SW480 (cell line): ENCODE data around the gene A1BG.

Source experiments
- DNase-seq: peaks from one replicate; pipeline ENCODE4 v3.0.0-alpha.2; 2016; ENCODE audit warnings: low spot score

Gene A1BG, protein sequence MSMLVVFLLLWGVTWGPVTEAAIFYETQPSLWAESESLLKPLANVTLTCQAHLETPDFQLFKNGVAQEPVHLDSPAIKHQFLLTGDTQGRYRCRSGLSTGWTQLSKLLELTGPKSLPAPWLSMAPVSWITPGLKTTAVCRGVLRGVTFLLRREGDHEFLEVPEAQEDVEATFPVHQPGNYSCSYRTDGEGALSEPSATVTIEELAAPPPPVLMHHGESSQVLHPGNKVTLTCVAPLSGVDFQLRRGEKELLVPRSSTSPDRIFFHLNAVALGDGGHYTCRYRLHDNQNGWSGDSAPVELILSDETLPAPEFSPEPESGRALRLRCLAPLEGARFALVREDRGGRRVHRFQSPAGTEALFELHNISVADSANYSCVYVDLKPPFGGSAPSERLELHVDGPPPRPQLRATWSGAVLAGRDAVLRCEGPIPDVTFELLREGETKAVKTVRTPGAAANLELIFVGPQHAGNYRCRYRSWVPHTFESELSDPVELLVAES

DNA sequence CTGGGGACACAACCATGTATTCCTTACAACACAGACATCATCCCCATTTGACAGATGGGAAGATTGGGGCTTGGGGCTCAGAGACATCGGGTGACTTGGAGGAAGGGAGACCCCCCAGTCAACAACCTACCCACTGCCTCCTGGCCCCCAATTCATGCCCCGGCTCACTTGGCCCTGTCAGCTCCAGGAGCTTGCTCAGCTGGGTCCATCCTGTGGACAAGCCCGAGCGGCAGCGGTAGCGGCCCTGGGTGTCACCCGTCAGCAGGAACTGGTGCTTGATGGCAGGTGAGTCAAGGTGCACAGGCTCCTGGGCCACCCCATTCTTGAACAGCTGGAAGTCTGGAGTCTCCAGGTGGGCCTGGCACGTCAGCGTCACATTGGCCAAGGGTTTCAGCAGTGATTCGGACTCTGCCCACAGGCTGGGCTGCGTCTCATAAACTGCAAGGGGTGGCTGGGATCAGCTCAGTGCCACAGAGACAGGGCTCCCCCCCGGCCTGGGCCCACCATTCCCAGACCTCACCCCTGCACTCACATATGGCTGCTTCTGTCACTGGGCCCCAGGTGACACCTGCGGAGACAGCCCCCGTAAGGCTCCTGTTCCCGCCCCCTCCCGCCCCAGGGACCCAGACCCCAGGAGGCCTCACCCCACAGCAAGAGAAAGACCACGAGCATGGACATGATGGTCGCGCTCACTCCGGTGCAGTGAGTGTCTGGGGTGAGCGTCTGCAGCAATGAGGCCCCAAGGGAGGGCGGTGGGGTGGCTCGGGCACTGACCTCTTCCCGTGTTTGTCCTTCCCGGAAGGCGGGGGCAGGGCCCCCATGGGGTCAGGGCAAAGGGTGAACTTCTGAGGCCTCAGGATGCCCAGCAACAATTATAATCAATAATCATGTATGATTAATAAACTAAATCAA, at the start of gene A1BG:
A1BG (minus strand) TSS at position 733 of the 912 bp plus-strand sequence; CDS start at position 678, 55 bp downstream.
- no peak for DNase-seq

DNA sequence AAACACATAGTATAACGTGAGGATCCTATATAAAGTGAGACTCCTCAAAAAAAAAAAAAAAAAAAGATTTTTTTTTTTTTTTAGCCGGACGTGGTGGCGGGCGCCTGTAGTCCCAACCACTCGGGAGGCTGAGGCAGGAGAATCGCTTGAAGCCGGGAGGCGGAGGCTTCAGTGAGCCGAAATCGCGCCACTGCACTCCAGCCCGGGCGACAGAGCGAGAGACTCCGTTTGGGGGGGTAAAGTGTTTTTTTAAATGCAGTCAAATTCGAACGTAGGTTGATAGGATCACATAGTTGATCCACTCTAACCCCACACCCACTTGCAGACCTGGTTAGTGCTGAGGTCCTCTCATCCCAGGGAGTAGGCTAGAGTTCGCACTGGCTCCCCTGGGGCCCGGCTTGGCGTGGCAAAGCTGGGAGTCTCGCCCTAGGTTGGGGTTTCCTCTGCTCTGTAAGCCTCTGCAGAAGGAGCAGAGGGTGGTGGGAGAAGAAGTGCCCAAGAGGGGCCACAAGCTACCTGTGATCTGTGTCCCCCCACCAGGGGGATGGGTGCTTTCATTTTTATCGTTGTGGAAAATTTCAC, 48.6 kb upstream of the A1BG start:
- DNase-seq, result no peak

DNA sequence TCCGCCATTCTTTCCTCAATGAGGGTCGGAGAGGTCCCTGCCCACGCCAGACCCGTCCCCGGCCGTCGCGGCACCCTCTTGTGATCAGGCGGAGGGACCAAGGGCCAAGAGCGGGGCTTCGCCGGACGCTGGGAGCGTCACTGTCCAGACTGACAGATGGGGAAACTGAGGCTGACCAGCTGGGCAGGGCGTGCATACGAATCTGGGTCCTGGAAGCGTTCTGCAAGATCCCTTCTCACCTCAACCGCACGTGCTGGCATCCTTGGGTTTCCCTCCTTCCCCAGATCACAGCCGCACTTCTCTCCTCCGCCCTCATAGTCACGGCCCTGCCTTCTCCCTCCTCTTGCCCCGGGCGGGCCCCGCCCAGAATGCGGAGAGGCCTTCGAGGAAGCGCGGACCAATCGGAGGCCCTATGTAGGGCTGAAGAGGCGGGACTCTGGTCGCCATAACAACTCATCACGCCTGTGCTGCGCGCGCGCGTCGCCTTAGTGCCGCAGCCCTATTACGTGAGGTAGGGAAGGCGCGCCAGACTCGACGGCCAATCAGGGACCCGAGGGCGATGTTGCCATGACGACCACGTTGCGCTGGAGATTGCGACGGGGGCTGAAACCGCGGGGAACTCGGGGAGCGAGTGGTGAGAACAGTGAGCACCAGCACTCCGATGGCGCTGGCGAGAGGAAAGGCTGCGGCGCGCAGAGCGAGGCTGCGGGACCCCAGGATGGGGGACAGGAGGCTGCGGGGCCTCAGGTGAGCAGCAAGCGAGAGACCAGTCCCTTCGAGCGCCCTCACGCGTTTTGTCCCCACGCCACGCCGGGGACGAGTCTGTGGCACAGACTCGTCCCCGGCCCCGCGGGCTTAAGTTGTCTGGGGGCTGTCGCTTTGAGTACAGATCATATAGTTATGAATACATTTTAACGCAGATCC, 47.9 kb upstream of the A1BG start:
- DNase-seq, result peak; percentile 100

DNA sequence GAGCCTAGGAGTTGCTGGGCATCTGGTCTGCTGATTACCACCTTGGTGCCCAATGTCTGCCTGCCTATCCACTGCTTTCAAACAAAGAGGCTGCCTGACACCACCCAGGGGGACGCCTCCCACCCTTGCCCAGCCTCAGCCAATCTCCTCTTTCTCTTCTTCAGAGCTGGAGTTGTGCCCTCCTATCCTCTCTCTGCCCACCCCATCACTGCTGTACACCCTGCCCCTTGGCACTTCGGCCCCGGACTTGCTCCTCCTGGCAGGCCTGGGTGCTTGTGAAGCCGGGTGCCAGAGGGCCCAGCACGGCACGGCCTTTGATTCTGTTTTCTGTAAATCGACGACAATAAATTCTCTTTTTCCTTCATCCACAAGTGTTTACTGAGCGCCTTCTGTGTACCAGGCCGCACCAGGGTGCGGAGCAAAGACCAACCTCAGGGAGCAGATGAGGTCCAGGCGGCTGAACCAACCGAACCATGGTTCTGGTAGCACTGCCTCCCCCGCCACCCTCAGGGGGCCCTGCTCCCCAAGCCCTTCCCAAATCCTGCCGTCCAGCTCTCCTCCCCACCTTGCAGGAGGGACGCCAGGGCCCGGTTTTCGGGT, 47.1 kb upstream of the A1BG start:
- no peak for DNase-seq

DNA sequence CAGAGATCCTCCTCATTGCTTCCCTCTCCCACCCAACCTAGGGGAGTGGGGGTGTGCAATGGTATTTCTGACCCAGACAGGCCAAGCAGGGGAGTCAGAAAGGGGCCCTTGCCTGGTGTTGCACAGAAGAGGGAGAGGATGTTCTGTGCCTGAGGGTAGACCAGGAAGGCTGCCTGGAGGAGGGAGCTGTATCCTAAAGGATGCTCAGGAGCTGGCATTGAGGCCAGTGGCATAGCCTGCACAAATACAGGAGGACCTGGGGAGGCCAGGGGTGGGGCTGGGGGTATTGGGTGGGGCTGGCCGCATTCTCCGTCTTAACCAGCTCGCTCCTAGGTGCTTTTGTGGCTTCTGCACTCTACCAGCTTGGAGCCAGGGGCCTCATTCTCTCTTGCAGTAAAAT, 46.6 kb upstream of the A1BG start:
- no peak for DNase-seq

DNA sequence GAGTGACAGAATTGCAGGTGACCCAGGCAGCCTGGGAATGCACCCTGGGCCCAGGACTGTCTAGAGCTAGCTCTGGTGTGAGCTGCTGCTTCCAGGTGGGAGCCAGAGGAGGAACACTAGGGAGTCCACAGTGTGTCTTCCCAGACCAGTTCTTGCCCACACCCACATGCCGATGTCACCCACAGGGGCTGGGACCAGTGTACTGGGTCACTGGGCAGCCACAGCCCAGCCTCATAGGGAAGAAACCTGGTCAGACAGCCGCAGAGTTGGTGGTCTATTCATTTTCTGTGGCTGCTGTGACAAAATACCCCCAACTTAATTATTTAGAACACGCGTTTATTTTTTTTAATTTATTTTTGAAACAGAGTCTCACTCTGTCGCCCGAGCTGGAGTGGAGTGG, 45.3 kb upstream of the A1BG start:
- DNase-seq, result no peak

DNA sequence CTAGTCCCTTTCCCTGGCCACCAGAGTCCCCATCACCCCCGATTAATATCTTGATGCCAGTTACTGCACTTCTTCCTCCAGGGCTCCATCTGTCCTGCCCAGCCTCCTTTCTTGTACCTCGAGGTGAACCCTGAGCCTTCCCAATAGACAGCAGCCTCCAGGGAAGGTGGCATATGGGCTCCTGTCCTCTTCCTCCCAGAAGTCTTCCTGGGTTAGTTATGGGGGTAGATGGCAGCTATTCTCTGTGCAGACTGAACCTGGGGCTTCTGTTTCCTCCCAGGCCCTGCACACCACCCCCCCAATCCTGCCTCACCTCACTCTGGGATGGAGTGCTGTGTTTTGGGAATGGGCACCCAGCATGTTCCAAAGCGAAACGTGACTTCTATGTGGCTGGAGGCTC, 44.8 kb upstream of the A1BG start:
- no peak for DNase-seq

DNA sequence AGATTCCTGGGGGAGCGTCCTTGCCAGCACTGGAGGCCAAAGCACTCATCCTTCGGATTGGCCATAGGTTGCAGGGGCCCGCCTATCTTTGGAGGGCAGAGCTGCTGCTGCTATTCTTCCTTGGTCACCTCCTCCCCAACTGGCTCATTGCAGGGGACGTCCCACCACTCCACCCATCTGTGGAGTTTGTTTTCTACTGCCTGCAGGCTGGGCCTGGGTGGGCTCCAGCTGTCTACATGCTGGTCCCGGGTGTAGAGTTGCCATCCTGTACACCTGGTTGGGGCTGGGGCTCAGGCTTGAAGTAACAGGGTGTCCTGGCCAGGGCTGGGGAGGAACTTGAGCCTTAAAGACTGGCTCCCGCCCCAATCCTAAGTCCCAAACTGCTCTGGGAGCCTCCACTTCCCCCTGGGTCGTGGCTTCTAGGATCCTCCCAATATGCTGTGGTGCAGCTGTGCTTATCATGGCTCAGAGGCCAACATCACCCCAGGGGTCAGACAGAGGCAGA, 44.3 kb upstream of the A1BG start:
- DNase-seq, result no peak

DNA sequence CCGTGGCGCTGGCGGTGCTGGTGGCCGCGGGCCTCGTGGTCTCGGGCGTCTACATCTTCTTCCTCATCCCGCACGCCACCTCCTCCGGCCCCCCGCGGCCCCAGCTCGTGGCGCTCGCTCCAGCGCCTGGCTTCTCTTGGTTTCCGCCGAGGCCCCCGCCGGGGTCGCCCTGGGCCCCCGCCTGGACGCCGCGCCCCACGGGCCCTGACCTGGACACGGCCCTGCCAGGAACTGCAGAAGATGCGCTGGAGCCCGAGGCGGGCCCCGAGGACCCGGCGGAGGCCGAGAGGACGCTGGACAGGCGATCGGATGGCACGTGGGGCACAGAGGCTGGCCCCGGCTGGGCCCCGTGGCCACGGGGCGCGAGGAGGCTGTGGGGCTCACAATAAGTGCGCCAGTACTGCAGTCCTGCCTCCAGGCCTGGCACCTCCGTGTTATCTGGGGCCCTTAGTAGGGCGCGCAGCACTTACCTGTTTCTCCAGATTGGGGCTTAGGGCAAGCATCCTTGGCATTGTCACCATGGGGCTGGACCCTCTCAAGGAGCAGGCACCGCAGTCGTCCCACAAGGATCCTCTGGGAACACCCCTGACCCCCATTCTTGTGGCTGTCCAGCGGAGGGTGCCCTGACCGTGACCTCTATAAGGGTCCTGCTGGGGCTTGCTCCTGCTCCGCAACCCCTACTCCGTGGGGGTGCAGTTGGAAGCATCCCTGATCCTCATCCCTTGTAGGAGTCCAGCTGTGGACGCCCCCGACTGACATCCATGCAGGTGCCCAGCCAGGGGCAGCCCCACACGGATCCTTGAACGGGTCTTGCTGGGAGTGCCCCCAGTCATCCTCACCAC, 43.6 kb upstream of the A1BG start:
- no peak for DNase-seq

DNA sequence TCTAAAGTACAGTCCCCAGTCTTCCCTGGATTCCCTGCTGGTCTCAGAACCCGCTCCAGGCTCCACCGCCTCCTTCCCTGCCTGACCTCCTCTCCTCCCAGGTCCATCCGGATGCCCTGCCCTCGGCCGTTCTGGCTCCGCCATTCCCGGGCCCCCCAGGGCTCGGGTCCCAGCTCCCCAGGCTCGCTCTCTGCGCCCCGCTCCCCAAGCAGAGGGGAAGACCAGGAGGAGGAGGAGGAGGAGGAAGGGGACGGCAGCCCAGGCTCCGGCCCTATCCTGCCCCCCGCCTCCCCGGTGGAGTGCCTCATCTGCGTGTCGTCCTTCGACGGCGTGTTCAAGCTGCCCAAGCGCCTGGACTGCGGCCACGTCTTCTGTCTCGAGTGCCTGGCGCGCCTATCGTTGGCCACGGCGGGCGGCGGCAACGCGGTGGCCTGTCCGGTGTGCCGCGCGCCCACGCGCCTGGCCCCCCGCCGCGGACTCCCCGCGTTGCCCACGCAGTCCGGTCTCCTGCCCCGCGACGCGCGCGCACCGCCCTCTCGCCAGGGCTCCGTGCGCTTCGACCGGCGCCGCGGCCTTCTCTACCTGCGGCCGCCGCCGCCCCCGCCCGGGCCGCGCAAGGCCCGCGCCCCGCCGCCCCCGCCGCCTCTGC, 42.8 kb upstream of the A1BG start:
- DNase-seq, result no peak

DNA sequence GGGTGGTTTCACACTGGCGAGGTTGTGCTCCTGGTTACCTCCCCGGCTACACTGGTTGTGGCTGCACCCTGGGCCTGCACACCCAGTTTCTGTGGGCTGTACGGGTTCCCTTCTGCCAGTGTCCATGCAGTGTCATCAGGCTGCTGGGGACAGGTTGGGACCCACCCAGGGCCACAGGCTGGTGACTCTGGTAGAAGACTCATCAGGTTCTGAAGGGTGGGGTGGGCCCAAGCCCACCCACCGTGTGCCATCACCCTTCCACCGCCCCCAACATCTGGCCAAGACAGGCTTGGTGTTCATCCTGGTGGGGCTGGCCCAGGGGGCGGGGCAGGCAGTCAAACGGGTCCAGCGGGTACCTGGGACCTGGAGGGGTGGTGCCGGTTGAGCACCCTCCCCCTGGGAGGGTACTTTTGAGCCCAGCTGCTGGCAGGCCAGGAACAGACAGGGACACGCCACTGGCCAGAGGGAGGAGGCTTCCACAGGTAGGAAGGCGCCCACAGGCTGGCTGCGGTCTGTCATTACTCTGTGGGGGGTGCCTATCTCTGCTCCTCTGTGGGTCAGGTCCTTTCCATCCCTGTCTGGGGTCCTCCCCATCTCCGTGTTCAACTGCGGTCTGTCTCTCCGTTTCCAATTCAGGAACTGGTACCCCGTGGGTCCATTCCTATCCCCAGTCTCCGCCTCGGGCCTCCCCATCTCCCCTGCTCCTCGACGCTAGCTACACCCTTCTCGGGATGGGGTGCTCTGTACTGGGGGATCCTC, 42.1 kb upstream of the A1BG start, which contains the start of gene RNF225:
RNF225 (plus strand) TSS at position 437 of the 759 bp plus-strand sequence. CDS start 434 bp downstream, outside the sequence.
- DNase-seq, result no peak

DNA sequence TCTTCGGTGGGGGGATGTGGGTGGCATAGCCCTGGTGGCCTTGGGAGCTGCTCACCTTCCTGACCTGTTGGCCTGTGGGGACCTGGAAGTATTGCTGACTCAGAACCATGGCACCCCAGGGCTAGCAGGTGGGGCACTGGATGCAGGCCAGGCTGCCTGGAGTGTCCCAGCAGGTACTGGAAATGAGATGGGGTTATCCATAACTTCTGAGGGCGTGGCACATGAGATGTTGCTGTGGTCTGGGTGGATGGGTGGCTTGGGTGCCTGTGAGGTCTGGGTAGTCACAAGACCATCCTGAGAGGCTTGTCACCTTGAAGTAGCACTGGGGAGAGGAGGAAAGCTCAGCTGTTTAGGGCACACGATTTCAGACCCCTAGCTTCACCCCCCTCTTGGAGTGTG, 41.5 kb upstream of the A1BG start:
- peak; percentile 72 for DNase-seq

DNA sequence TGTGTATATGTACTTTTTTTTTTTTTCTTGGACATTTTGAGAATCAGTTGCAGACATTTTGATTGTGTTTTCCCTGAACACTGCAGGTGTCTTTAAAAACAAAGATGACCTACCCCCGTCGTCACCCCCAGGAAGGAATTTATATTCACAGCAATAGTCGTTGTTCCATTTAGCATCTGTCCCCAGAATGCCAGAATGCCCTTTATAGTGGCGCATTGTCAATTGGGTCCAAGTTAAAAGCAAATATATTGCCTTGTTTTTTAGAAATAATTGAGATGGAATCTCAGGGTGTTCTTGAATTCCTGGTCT, 40.4 kb upstream of the A1BG start:
- no peak for DNase-seq

DNA sequence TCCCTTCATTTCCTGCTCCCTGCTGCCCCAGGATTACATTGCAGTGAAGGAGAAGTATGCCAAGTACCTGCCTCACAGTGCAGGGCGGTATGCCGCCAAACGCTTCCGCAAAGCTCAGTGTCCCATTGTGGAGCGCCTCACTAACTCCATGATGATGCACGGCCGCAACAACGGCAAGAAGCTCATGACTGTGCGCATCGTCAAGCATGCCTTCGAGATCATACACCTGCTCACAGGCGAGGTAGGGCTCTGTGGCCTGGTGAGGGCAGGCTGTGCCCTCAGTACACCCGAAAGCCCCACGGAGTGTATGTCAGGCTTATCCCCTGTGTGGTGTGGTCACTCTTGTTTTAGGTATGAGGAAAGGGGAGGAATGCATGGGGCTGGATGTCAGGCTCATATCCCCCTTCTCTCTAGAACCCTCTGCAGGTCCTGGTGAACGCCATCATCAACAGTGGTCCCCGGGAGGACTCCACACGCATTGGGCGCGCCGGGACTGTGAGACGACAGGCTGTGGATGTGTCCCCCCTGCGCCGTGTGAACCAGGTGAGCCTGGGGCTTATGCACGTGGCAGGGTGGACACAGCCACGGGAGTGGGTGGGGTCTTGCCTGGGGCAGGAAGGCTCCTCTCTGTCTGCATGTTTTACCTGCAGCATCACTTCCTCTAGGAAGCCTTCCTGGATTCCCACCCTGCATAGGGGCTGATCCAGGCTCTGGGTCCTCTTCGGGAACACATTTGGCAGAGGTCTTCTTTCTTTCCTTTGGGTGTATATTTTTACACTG, 39.8 kb upstream of the A1BG start:
- no peak for DNase-seq

DNA sequence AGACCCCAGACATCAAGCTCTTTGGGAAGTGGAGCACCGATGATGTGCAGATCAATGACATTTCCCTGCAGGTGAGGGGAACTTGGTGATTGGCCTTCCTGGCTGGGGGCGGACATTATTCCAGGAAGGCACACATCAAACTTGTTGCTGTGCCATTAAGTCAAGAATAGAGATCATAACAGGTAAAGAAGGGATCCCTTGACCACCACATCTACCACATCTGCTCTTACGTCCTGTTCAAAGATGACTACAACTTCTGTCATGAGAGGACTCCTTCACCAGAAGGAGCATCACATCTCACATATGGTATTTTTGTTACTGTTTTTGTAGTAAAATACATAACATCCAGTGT, 34.9 kb upstream of the A1BG start:
- no peak for DNase-seq

DNA sequence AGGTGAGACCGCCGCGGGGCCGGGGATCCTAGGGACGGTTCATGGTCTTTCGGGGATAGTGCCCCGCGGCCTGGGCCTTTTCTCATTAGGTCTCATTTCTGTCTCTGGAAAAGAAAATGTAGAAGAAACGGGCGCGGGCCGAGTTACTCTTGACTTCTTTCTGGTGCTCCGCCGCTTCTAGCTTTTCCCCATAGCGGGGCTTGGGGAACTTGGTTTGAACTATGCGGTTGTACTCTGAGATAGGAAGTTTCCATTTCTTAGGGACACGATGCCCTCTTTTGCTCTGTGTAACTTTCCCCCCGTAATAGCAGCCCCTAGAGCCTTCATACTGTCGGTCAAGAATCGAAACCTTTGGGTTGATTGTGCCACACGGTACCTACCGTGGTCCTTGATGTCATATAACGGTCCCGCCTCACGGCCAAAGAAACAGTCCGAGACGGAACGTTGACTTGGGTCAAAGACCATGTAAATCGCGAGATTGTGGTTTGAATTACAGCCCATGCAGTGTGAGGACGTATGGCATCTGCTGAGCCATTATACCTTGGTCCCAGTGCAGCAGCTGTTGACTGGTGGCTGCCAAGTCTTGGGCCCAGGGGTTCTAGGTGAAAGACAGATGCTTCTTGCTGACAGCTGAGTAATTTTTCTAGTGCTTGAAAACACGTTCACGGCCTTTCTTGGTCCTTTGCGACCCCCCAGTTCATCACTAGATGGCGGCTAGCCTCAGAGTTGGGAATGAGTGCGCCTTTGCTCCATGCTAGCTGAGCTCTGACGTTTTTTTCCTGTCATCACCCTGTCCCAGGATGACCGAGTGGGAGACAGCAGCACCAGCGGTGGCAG, 34.3 kb upstream of the A1BG start:
- no peak for DNase-seq
